OCI-LY1 (cell line): ENCODE results near the gene MTF2.

ENCODE experiments used
- CTCF ChIP-seq: fragments of 200-600 bp; sonication (generic), shearing (Covaris generic); IDR thresholded peaks from 2 replicates; pipeline ENCODE4 v1.5.1; 2017; ENCODE audit warnings: mild to moderate bottlenecking, antibody characterized with exemption, low read length, moderate library complexity, mixed read lengths
- EZH2 ChIP-seq: fragments of 200-600 bp; sonication (generic), shearing (Covaris generic); IDR thresholded peaks from 2 replicates; pipeline ENCODE4 v1.8.0; 2017; ENCODE audit warnings: borderline replicate concordance, mixed run types, mild to moderate bottlenecking, antibody characterized with exemption, low read length, moderate library complexity, mixed read lengths

- TF ChIP-seq CTCF (no peak), EZH2 (no peak)
These were observed 3.2 kb downstream of the MTF2 start for GRCh38 chr1:93082313-93082712.
